Lower leg skin (tissue), 3 donors: ENCODE measurements around the gene CASP2.

Experiments
- POLR2A ChIP-seq, 2 donors: fragments of 450-650 bp; IDR thresholded peaks; one replicate each; pipeline ENCODE4 v1.6.1; 2016 to 2017; ENCODE audit warnings: antibody characterized with exemption in 2 of 2, mild to moderate bottlenecking in 1 of 2, moderate library complexity in 1 of 2
- TF ChIP-seq, protein P1 (sequence below), 3 donors: fragments of 450-650 bp; IDR thresholded peaks; one replicate each; pipeline ENCODE4 v1.5.1; 2016; ENCODE audit warnings: antibody characterized with exemption in 3 of 3, mild to moderate bottlenecking in 3 of 3, moderate library complexity in 2 of 3

DNA sequence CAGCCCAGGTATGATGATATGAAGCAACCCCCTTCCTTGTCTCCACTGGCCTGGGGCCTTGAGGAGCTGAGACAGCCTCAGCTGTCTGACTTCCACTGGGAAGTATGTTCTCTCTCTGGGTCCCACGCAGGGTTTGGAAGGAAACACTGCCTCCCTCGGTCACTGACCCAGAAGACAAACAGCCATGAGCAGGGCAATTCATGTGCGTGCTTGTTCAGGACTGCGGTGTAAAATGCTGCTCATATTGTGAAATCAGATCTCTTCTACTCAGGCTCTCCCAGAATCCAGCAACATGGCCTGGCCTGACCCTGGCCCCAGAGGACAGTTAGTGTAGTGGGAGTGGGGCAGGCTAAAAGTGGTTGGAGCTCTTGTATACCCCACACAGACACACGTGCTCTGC, 30.5 kb downstream of the CASP2 start:
- TF ChIP-seq, protein P1, sequence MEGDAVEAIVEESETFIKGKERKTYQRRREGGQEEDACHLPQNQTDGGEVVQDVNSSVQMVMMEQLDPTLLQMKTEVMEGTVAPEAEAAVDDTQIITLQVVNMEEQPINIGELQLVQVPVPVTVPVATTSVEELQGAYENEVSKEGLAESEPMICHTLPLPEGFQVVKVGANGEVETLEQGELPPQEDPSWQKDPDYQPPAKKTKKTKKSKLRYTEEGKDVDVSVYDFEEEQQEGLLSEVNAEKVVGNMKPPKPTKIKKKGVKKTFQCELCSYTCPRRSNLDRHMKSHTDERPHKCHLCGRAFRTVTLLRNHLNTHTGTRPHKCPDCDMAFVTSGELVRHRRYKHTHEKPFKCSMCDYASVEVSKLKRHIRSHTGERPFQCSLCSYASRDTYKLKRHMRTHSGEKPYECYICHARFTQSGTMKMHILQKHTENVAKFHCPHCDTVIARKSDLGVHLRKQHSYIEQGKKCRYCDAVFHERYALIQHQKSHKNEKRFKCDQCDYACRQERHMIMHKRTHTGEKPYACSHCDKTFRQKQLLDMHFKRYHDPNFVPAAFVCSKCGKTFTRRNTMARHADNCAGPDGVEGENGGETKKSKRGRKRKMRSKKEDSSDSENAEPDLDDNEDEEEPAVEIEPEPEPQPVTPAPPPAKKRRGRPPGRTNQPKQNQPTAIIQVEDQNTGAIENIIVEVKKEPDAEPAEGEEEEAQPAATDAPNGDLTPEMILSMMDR (IDR thresholded peaks at IDR 0.05) = no peak
- no peak for TF ChIP-seq POLR2A (IDR thresholded peaks at IDR 0.05)
